T-helper 17 cell (primary cell): ENCODE data around the gene ZFHX3. TPM values are rescaled to one million over a fixed set of nuclear protein-coding genes. Genes with fewer than 3 reads are reported as not detected.

Source experiments
- ATAC-seq: fragments of 150-1000 bp; cut with Tn5 transposase; 2 replicates; pipeline ENCODE4 v1.10.0; 2021; ENCODE audit warnings: mild to moderate bottlenecking, moderate library complexity
- DNase-seq, 3 donors: peaks; one replicate each; pipeline versions ENCODE4 v3.0.0 to v3.0.0-alpha.2; 2020 to 2021
- H3K9me3 ChIP-seq: one replicate; pipeline ENCODE4 v1.7.0; 2013; ENCODE audit warnings: low read length, mild to moderate bottlenecking; ENCODE audit not compliant: control insufficient read depth, poor library complexity, severe bottlenecking
- H3K27ac Mint-ChIP-seq: one replicate; pipeline ENCODE4 v1.8.0; 2022; ENCODE audit warnings: mild to moderate bottlenecking, moderate library complexity, mixed read lengths
- H3K27me3 Mint-ChIP-seq: one replicate; pipeline ENCODE4 v1.8.0; 2022; ENCODE audit warnings: mixed read lengths
- H3K36me3 Mint-ChIP-seq: one replicate; pipeline ENCODE4 v1.8.0; 2022; ENCODE audit warnings: low read depth, mixed read lengths
- H3K4me1 Mint-ChIP-seq: one replicate; pipeline ENCODE4 v1.8.0; 2022; ENCODE audit warnings: mild to moderate bottlenecking, mixed read lengths
- H3K4me3 Mint-ChIP-seq: one replicate; pipeline ENCODE4 v1.8.0; 2022; ENCODE audit warnings: mild to moderate bottlenecking, moderate library complexity, mixed read lengths
- total RNA-seq, 4 donors: library from RNA in 2 of 4; stranded (reverse) in 2 of 4; gene quantifications; one replicate each; pipeline ENCODE4 v1.2.3 and lab custom pipeline; 2022 to 2026

ZFHX3 gene
- total RNA-seq, 2 donors from 2014 or later = 0.94 to 2.2 TPM

DNA sequence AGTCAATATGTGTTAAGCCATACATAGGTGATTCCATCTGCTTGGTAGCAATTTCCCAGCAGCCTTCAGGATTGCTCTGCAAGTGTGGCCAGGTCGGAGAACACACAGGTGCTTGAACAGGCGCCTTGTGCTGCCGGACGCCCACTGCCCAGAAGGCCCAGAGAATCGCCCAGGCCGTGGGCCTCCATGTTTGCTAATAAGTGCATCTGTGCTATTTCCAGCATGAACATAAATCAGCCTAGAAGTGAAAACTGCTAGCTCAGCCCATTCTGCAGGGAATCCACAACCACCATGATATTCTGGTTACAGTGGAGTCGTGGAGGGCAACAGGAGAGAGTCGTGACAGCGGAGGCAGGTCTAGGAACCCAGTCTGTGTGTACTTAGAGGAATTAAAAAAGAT lies 78.1 kb downstream of the ZFHX3 start:
- no peaks in the 10 kb centered on the region for H3K9me3 ChIP-seq
- no peaks in the 10 kb centered on the region for H3K4me1 Mint-ChIP-seq
- no peak overlapping the region for H3K4me3 Mint-ChIP-seq
- H3K36me3 Mint-ChIP-seq = no peaks in the 10 kb centered on the region
- no peak for DNase-seq
- H3K27ac Mint-ChIP-seq = no peak overlapping the region
- H3K27me3 Mint-ChIP-seq = no peaks in the 10 kb centered on the region
- ATAC-seq = no peak

DNA sequence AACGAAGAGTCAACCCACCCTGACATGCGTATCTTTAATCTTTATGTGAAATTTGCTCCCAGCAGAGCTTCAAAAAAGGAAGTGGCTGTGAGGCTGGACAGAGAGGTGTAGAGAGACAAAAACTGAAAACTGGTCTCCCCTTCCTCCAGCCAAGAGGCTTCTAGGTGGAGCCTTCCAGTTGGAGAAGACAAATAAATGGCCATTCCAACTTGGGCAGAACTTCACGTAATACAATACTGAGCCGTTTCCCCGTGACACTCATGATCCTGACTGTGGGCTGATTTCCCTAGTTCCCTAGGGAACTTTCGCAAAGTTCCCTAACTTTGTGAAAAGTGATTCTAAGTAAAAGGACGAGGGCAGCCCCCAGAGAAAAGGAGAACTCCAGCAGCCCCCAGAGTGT lies 78.8 kb downstream of the ZFHX3 start:
- no peaks in the 10 kb centered on the region for H3K4me1 Mint-ChIP-seq

DNA sequence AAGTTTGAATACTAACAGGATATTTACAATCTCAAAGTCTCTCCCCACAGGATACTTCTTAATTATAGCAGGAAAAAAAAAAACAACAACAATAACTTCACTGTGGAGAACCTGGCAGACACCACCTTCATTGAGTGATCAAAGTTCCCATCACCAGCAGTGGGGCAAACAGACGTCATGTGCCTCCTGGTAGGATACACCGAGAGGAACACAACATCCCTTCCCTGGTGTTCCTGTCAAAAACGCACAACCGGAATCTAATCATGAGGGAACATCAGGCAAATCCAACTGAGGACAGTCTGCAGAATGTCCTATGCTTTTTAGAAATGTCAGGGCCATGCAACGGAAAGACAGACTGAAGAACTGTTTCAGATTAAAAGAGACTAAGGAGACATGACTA lies 80.0 kb downstream of the ZFHX3 start:
- no peaks in the 10 kb centered on the region for H3K4me1 Mint-ChIP-seq
- H3K27me3 Mint-ChIP-seq = peaks cover 5% of the 10 kb centered on the region
- ATAC-seq (no peak), DNase-seq (no peak)
- no peak overlapping the region for H3K4me3 Mint-ChIP-seq
- H3K9me3 ChIP-seq = no peaks in the 10 kb centered on the region
- no peak overlapping the region for H3K27ac Mint-ChIP-seq
- H3K36me3 Mint-ChIP-seq = no peaks in the 10 kb centered on the region

More for the DNA sequence above, 78.8 kb downstream of the ZFHX3 start:
- H3K4me3 Mint-ChIP-seq = no peak overlapping the region
- H3K27me3 Mint-ChIP-seq = no peaks in the 10 kb centered on the region
- H3K27ac Mint-ChIP-seq = no peak overlapping the region
- no peaks in the 10 kb centered on the region for H3K9me3 ChIP-seq
- no peak for ATAC-seq
- H3K36me3 Mint-ChIP-seq = no peaks in the 10 kb centered on the region
- DNase-seq = no peak

DNA sequence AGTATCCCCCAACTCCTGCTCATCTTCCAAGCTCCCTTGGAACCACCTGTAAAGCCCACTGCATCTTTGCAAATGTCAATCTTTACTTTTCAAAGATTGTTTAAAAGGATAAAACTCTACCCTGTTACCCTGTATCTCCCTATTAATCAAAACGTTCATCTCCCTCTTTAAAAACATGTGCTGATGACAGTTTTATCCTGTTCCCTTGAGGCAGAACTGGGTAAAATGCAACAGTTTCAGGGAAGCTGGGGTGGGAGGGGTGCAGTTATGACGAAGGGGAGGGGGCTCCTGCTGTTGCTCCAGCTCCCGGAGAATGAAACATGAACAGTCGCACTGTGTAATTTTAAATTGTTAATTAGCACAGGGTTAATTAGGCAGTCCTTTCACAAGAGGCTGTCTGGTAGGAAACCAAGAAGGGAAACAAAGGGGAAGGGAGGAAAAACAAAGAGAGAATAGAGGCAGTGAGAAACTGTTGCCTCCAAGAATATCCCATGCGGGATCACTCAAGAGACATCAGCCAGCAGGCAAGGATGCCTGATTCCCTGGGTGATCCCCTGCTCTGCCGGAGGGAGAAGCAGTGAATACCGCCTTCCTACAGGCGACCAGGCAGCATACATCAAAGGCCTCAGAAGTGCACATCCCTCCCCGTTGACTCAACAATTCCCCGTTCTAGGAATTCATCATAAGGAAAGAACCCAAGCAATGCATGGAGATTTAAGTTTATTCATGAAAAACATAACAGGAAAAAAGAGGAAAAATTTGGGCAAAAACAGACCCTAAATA lies 84.2 kb downstream of the ZFHX3 start:
- H3K4me3 Mint-ChIP-seq = no peak overlapping the region
- no peak for DNase-seq
- no peaks in the 10 kb centered on the region for H3K9me3 ChIP-seq
- no peak overlapping the region for H3K27ac Mint-ChIP-seq
- no peak for ATAC-seq
- no peaks in the 10 kb centered on the region for H3K36me3 Mint-ChIP-seq
- no peaks in the 10 kb centered on the region for H3K4me1 Mint-ChIP-seq
- H3K27me3 Mint-ChIP-seq = peaks cover 5% of the 10 kb centered on the region

DNA sequence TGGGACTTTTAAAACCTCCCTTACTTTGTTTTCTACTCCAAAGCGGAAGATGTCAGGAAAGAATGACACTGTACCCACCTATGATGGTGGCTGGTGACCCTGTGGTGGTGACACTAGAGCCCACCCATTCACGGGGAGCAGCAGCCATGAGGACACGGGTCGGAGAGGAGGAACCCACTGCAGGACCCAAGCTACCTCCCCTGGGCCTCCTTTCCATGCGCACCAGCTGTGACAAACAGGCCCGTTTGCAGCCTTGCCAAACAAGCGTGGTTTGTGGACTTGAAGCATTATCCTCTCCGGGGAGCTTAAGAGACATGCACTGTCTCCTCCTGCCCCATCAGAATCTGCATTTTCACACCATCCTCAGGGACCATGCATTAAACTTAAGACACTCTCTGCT lies 85.6 kb downstream of the ZFHX3 start:
- ATAC-seq (no peak), DNase-seq (no peak)
- H3K36me3 Mint-ChIP-seq = no peaks in the 10 kb centered on the region
- H3K4me1 Mint-ChIP-seq = no peaks in the 10 kb centered on the region
- H3K27me3 Mint-ChIP-seq = peaks cover 5% of the 10 kb centered on the region
- no peak overlapping the region for H3K27ac Mint-ChIP-seq
- H3K4me3 Mint-ChIP-seq = no peak overlapping the region
- no peaks in the 10 kb centered on the region for H3K9me3 ChIP-seq

DNA sequence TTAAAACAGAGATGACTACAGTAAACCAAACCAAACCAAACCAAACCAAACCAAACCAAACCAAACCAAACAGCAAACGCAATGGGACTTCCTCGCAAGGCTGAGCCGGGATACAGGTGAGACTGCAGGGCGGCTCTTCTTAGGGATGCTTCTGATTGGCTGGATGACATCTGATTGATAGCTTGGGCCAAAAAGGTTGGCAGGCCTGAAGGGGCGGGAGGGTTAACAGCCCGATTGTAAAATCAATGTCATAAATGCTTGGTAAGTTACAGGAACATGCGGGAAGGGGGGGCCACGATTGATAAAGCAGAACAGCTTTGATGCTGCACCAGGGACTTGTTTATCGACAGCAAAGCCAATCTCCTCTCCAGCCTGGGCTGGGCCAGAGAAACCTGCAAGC lies 86.1 kb downstream of the ZFHX3 start:
- ATAC-seq (no peak), DNase-seq (no peak)
- Mint-ChIP-seq H3K27me3 (peaks cover 5% of the 10 kb centered on the region), H3K27ac (no peak overlapping the region), H3K4me1 (no peaks in the 10 kb centered on the region), H3K4me3 (no peak overlapping the region), H3K36me3 (no peaks in the 10 kb centered on the region)
- H3K9me3 ChIP-seq = no peaks in the 10 kb centered on the region

DNA sequence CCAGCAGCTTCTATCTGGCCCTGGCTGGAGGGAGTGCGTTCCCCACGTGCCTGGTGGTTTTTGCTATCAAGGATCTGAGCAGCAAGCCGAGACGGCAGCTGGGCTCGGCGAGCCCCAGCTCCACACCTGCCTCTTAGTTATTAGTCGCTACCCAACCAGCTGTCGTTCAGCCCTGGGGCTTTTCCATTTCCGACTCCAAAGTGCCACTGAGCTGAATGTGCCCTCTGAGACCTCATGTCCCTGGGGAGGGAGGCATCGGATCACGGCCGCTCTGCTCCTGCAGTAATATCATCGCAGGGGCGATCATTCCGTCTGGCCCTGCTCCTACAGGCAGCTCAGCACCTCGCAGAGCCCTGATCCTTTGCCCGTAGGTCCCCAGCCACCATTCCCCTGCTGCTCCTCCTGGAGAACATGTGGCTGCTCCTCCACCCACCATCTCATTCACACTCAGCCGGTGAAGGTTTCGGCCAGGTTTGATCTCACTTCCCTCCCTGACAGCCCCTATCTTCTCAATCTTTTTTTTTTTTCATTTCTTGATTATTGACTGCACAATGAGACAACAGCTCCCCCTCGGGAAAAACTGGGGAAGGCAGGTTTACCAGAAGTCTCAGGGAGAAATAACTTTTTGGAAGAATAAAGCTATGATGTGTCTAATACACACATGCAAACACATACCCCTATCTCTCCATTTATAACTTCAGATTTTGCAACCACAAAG lies 86.7 kb downstream of the ZFHX3 start:
- Mint-ChIP-seq H3K27me3 (peaks cover 5% of the 10 kb centered on the region), H3K27ac (no peak overlapping the region), H3K4me1 (no peaks in the 10 kb centered on the region), H3K4me3 (no peak overlapping the region), H3K36me3 (peaks cover 2% of the 10 kb centered on the region)
- ATAC-seq (no peak), DNase-seq (no peak)
- H3K9me3 ChIP-seq = no peaks in the 10 kb centered on the region

DNA sequence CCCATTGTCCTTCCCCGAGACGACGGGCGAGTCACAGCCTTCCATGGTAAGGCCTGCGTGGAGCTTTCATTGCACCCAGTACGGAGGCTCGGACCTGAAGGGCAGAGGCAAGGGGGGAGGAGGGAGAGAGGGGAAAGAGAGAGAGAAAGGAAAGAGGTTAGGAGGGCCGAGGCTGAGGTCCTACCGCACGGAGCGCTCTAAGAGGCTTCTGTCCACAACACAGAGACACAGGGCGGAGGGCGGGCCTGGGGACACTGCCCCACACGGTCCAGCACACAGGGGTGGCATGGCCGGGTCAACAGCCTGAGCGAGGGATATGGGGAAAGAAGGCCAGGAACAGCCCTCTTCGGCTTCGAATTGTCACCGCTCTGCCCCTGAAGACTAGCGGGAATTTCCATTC lies 87.8 kb downstream of the ZFHX3 start:
- Mint-ChIP-seq H3K4me3 (no peak overlapping the region), H3K27ac (no peak overlapping the region), H3K27me3 (peaks cover 5% of the 10 kb centered on the region), H3K36me3 (peaks cover 2% of the 10 kb centered on the region), H3K4me1 (no peaks in the 10 kb centered on the region)
- no peaks in the 10 kb centered on the region for H3K9me3 ChIP-seq
- DNase-seq (no peak), ATAC-seq (no peak)

DNA sequence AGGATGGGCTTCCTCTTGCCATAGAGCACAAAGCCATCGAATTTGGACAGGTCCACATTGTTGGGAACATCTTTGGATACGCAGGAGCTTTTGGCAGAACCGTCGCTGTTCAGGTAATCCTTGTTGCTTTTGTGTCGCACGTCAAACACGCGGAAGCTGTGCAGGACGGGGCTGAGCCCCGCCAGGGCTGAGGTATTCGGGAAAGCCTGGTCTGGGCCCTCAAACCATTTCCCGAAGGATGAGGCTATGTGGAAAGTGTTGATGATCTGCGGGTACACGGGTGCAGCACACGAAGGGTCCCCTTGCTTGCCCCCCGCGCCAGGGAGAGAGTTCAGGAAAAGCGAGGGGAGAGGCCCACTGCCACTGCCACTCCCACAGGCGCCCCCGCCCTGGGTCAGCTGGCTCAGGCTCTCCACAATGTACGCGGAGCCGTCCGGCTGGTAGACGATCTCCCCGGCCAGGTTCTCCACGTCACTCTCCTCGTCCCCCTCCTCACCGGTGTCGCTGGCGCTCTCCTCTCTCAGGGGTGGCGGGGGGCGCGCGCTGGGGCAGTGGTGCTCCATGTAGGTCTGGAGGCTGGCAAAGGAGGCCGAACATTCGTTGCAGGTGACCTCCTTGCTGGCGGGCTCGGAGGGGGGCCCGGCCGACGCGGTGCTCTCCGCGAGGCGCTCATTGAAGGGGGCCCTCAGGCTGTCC lies 88.5 kb downstream of the ZFHX3 start:
- ATAC-seq (no peak), DNase-seq (no peak)
- Mint-ChIP-seq H3K27me3 (peaks cover 5% of the 10 kb centered on the region), H3K4me1 (no peaks in the 10 kb centered on the region), H3K4me3 (no peak overlapping the region), H3K36me3 (peaks cover 2% of the 10 kb centered on the region), H3K27ac (no peak overlapping the region)
- no peaks in the 10 kb centered on the region for H3K9me3 ChIP-seq

DNA sequence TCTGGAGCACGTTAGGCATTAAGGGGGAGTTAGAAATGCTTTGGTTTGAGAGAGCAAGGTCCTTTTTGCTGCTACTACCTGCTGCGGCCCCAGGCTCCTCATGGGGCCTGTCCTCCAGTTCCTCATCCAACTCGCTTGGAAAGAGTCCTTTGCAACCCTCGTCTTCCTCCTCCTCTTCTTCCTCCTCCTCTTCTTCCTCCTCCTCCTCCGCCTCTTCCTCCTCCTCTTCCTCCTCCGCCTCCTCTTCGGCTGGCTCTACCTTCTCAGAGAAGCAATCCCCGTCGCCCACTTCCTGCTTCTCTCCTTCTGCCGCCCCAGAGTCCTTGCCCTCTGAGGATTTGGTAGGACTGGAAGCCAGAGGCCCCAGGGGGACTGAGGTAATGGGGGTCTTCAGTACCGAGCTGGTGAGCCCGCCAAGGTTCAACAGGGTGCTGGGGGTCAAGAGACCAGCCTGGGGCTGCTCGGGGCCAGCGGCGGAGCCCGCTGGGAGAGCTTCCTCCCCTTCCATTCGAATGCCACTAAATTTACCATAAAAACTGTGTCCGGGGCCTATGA lies 89.3 kb downstream of the ZFHX3 start:
- Mint-ChIP-seq H3K4me1 (no peaks in the 10 kb centered on the region), H3K4me3 (no peak overlapping the region), H3K27me3 (peaks cover 5% of the 10 kb centered on the region), H3K27ac (no peak overlapping the region), H3K36me3 (peaks cover 2% of the 10 kb centered on the region)
- DNase-seq = no peak
- no peak for ATAC-seq
- H3K9me3 ChIP-seq = no peaks in the 10 kb centered on the region

DNA sequence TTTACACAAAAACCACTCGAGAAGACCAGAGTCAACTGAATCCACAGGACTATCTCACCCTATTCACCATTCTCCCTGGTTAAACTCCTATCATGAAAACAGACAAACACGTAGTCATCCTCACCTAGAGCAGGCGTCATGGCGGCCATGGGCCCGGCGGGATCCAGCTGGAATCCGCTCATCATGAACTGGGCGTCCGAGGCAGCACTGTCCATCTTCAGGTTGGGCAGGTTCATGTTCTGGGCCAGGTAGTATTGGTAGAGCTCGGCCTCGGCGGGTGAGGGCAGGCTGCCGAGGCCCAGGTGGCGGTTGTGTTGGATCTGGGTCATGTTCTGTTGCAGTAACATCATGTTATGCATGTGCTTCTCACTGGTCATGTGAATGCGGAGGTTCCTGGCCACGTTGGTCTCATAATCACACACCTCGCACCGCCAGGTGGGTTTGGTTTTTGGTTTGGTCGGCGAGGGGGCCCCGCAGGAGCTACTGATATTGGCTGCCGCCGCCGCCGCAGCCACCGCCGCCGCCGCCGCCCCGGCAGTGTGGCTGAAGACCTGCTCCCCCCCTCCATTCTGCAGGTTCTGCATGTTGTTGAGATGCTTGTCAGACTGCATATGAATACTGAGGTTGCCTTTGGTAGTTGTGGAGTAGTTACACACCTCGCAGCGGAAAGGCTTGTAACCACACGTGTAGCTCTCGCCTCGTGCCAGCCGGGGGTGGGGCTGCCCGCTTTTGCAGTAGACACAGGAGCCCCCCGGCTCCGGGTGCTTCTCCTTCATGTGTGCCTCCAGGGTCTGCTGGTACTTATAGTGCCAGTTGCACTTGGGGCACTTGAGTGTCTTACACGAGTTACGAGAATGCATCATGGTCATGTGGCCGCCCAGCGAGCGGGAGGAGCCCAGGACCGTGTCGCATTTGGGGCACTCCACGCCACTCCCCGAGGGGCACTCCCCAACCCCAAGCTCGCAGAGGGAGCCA lies 90.3 kb downstream of the ZFHX3 start:
- DNase-seq (no peak), ATAC-seq (no peak)
- Mint-ChIP-seq H3K4me1 (no peaks in the 10 kb centered on the region), H3K27ac (no peak overlapping the region), H3K4me3 (no peak overlapping the region), H3K27me3 (no peaks in the 10 kb centered on the region), H3K36me3 (peaks cover 2% of the 10 kb centered on the region)
- no peaks in the 10 kb centered on the region for H3K9me3 ChIP-seq

DNA sequence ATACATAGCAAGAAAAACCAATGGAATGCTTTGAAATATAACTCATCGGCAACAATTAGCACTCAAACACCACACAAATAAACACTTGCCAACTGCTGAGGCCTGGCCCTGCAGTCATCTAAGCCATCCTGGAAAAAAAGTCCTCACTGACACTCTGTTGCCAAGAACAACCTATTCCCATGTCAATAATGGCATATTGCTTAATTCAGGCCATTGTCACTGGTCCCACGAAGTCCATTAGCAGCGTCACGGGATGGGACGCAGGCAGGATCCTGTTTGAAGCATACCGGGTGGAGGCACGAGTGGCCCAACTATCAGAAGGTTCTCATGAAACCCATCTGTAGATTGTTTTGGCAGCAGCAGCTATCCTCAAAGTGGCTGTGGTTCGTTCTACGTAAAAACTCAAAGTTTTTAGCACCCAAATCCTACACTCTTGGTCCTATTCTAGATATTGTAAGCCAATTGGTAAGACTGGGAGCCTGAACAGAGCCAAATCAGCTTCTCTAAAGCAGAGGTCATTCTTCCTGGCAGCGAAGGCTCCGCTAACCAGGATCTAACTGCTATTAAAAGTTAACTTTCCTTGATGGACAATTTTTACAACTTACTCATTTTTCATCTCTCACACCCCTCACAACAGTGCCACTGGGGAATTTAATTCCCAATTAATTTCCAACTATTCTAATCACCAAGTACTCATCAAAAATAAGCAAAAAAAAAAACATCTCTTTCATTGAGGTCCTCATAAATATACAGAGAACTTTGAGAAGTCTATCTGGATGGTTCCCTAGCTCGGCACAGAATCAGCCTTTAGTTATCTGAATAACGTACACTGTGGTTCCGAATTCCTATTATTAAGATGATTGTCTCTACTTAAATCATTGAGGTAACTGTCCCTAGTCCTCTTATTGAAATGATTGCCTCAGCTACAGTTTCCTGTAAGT lies 91.5 kb downstream of the ZFHX3 start:
- H3K9me3 ChIP-seq = no peaks in the 10 kb centered on the region
- peaks cover 2% of the 10 kb centered on the region for H3K36me3 Mint-ChIP-seq
- ATAC-seq (no peak), DNase-seq (no peak)
- H3K27me3 Mint-ChIP-seq = no peaks in the 10 kb centered on the region
- H3K4me1 Mint-ChIP-seq = no peaks in the 10 kb centered on the region
- H3K27ac Mint-ChIP-seq = no peak overlapping the region
- H3K4me3 Mint-ChIP-seq = no peak overlapping the region
